HEK293T (cell line): ENCODE measurements around the gene BTBD7.

Source experiments
- ELF4 ChIP-seq: fragments of 450-650 bp; IDR thresholded peaks from 2 replicates; pipeline ENCODE4 v1.6.1; 2017; ENCODE audit warnings: antibody characterized with exemption
- FOXK2 ChIP-seq: fragments of 450-650 bp; IDR thresholded peaks from 2 replicates; pipeline ENCODE4 v1.6.1; 2016; ENCODE audit warnings: mild to moderate bottlenecking
- SUZ12 ChIP-seq: fragments of 450-650 bp; IDR thresholded peaks from 2 replicates; pipeline ENCODE4 v1.6.1; 2016; ENCODE audit warnings: mild to moderate bottlenecking

DNA sequence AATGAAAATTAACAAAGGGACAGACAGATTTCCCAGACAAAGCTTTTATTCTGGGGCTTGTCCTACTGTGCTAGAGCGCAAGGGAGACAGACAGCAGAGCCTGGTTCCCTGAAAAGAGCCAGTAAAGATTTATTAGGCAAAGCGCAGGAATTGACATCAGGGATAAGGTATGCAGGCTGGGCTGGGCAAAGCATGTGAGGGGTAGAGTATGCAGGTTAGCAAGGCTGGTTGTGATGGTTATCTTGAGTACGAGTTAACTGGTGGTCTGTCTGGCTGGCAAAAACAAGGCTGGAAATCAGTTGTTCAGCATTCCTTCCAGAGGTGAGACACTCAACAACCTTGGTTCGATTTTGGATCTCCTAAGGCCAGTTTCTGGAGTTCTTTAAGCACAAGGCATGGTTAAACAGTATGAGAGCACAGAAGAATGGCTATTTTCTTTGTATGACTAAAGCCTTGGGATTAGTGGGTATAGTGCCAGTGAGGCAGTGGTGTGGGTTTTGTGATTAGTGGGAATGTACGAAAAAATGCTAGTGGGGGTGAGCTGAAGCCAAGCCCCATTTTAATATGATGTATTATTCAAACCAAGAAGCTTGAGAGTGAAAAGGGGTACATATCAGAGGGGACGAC lies 30.9 kb downstream of the BTBD7 start:
- TF ChIP-seq FOXK2 (no peak), ELF4 (no peak), SUZ12 (no peak)
